GOT3 (cell line): Measurements from ENCODE around the gene PFKFB3.
"Not testable (repeated sequence)": the region's sequence is repeated elsewhere in the genome, so short reads cannot be mapped to it uniquely, and the experiment has no call there.

Source experiments
- DNase-seq: peaks from one replicate; lab custom pipeline; 2025; ENCODE audit warnings: mixed read lengths; lab: John Stamatoyannopoulos, UW

PFKFB3 gene

GRCh38 chr10:6178581-6178980, 24.2 kb upstream of the PFKFB3 start:
- no peak for DNase-seq

- DNase-seq: no peak
Observed at GRCh38 chr10:6179078-6179477, 23.7 kb upstream of the PFKFB3 start.

- DNase-seq: no peak
Observed at GRCh38 chr10:6180480-6181110, 22.1 kb upstream of the PFKFB3 start.

- no peak for DNase-seq
Observed at GRCh38 chr10:6181249-6181648, 21.5 kb upstream of the PFKFB3 start.

- DNase-seq: no peak
Observed at GRCh38 chr10:6182454-6183098, 20.2 kb upstream of the PFKFB3 start.

- DNase-seq: no peak
Observed at GRCh38 chr10:6185039-6185716, 17.6 kb upstream of the PFKFB3 start.

GRCh38 chr10:6186894-6187256, 15.9 kb upstream of the PFKFB3 start:
- no peak for DNase-seq

- no peak for DNase-seq
Observed at GRCh38 chr10:6187278-6187677, 15.5 kb upstream of the PFKFB3 start.

GRCh38 chr10:6190033-6190432, 12.7 kb upstream of the PFKFB3 start:
- not testable (repeated sequence) for DNase-seq

- DNase-seq: no peak
Observed at GRCh38 chr10:6191147-6191546, 11.6 kb upstream of the PFKFB3 start.

- DNase-seq: no peak
Observed at GRCh38 chr10:6191569-6191968, 11.2 kb upstream of the PFKFB3 start.

- not testable (repeated sequence) for DNase-seq
Observed at GRCh38 chr10:6193342-6193741, 9.4 kb upstream of the PFKFB3 start.

GRCh38 chr10:6194311-6194710, 8.4 kb upstream of the PFKFB3 start:
- no peak for DNase-seq

- no peak for DNase-seq
Observed at GRCh38 chr10:6195376-6195775, 7.4 kb upstream of the PFKFB3 start.

- no peak for DNase-seq
Observed at GRCh38 chr10:6195846-6196245, 6.9 kb upstream of the PFKFB3 start.

- not testable (repeated sequence) for DNase-seq
Observed at GRCh38 chr10:6196524-6196923, 6.2 kb upstream of the PFKFB3 start.

GRCh38 chr10:6197321-6197720, 5.4 kb upstream of the PFKFB3 start:
- no peak for DNase-seq

- DNase-seq: no peak
Observed at GRCh38 chr10:6198171-6198570, 4.6 kb upstream of the PFKFB3 start.

- no peak for DNase-seq
Observed at GRCh38 chr10:6199131-6199733, 3.5 kb upstream of the PFKFB3 start.

- no peak for DNase-seq
Observed at GRCh38 chr10:6200440-6200733, 2.3 kb upstream of the PFKFB3 start.

GRCh38 chr10:6200734-6201515, 1.8 kb upstream of the PFKFB3 start:
- DNase-seq: no peak

GRCh38 chr10:6201516-6201975, 1.2 kb upstream of the PFKFB3 start:
- DNase-seq: peak; percentile 17
